ENCODE results near the gene TOPBP1. TPM values are rescaled to one million over a fixed set of nuclear protein-coding genes. Genes with fewer than 3 reads are reported as not detected.

Gene TOPBP1
- total and polyA plus RNA-seq, 9 of the 15 experiments (the other 6 are each of a cell fraction or from before 2014, with no cell fraction given), result 16.6 to 77.6 (median 58.2) TPM

GRCh38 chr3:133663569-133664313, 2.0 kb upstream of the TOPBP1 start (continued):
- TF ChIP-seq MCM7 (IDR thresholded peaks at IDR 0.05) (no peak), ARID4B (CRISPR knock-in tag; IDR thresholded peaks at IDR 0.05) (no peak), NCOR1 (IDR thresholded peaks at IDR 0.05) (no peak), POLR2B (IDR thresholded peaks at IDR 0.05; ENCODE audit: low read depth, partially characterized antibody) (no peak), MAFF (IDR thresholded peaks at IDR 0.05; ENCODE audit: low read length) (no peak), GTF2E2 (tag; IDR thresholded peaks at IDR 0.05) (no peak), AFF4 (CRISPR knock-in tag; IDR thresholded peaks at IDR 0.05) (no peak), ZNF398 (CRISPR knock-in tag; IDR thresholded peaks at IDR 0.05) (no peak), ZNF655 (CRISPR knock-in tag; IDR thresholded peaks at IDR 0.05) (no peak), ZNF12 (CRISPR knock-in tag; IDR thresholded peaks at IDR 0.05) (no peak), CBFA2T3 (IDR thresholded peaks at IDR 0.05) (peak; percentile 55; the same call in 1 of the 2 replicates), MXI1 (IDR thresholded peaks at IDR 0.05; ENCODE audit: low read depth, low read length) (no peak)
